Peyer's patch (tissue), 4 donors: Measurements from ENCODE around the gene EGR4.

Experiments
- CTCF ChIP-seq, 6 experiments: fragments of 450-650 bp in 4 of 6; fragments of 200-600 bp in 2 of 6; sonication (generic) in 1 of 6; IDR thresholded peaks; one replicate each; pipeline ENCODE4 v1.5.1; 2017 to 2019; ENCODE audit warnings: antibody characterized with exemption in 6 of 6, mild to moderate bottlenecking in 3 of 6, moderate library complexity in 1 of 6
- POLR2A ChIP-seq, 2 donors: fragments of 450-650 bp; IDR thresholded peaks; one replicate each; pipeline ENCODE4 v1.5.1; 2017; ENCODE audit warnings: antibody characterized with exemption in 2 of 2, mild to moderate bottlenecking in 2 of 2, moderate library complexity in 2 of 2

- TF ChIP-seq POLR2A (IDR thresholded peaks at IDR 0.05), result no peak
- TF ChIP-seq CTCF (IDR thresholded peaks at IDR 0.05), result no peak
These were observed 29.6 kb downstream of the EGR4 start for GRCh38 chr2:73263540-73264331.
